H1 (cell line): ENCODE results near the gene PRR29. TPM values are rescaled to one million over a fixed set of nuclear protein-coding genes. Genes with fewer than 3 reads are reported as not detected.

Source experiments
- CHD7 ChIP-seq: fragments of 300-600 bp; sonication (generic); IDR thresholded peaks from 2 replicates; pipeline ENCODE4 v1.7.1; 2012; ENCODE audit warnings: low read length, moderate library complexity, mild to moderate bottlenecking, inconsistent platforms; ENCODE audit not compliant: insufficient replicate concordance
- SIX5 ChIP-seq: IDR thresholded peaks from 2 replicates; pipeline ENCODE4 v1.6.1; 2011; ENCODE audit warnings: mild to moderate bottlenecking, low read depth, low read length
- polyA plus RNA-seq, 7 experiments: library from polyadenylated mRNA; depleted of rRNA in 3 of 7; stranded (reverse) in 5 of 7; unstranded in 2 of 7; fragments of >200 nt in 5 of 7; fragments of 200-250 nt in 2 of 7; gene quantifications; 1 replicate in 5 of 7; 2 replicates in 1 of 7; 4 replicates in 1 of 7; pipeline versions ENCODE4 v1.2.1 to v1.2.3, GENCODE V29; 2011 to 2013; ENCODE audit warnings: missing spikeins in 2 of 7, mixed read lengths in 2 of 7
- total RNA-seq: library from RNA; stranded (reverse); fragmentation: NEBNext Ultra II Directional; extraction: Animal tissue kit (Norgen Biotek cat#: 25700); gene quantifications from 2 replicates; pipeline ENCODE4 v1.2.1, GENCODE V29; 2021

The PRR29 gene
- total and polyA plus RNA-seq, 2 of the 8 experiments (the other 6 are each of a cell fraction or from before 2014, with no cell fraction given): 0.67 to 0.83 TPM

DNA sequence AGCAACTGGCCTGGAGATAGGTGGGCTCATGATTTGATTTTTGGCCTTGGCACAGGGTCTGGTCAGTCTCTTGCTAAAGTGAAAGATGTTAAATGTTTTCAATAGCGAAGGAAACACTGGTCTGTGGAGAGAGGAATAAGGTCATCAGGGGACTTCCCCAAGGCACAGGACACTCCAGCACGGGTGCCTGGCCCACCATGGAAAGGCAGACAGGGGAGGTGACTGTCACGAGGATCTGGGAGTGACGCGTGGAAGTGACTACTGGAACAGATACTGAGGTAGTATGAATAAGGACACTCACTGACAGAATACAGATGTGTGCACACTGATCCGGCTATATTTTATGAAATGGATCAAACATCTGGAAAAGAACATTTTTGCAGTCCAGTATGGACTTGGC, 39.0 kb downstream of the PRR29 start (continued):
- TF ChIP-seq CHD7 (no peak), SIX5 (no peak)
